Ovary (tissue), 3 donors: ENCODE results near the gene SIRT2.

ENCODE experiments used
- EP300 ChIP-seq: sonication (generic); formaldehyde crosslinking; IDR thresholded peaks from one replicate; pipeline ENCODE4 v1.6.1; 2017; ENCODE audit warnings: antibody characterized with exemption
- POLR2A ChIP-seq: fragments of 450-650 bp; IDR thresholded peaks from one replicate; pipeline ENCODE4 v1.6.1; 2017; ENCODE audit warnings: antibody characterized with exemption, mild to moderate bottlenecking, moderate library complexity
- TF ChIP-seq, protein P1 (sequence below), 3 donors: fragments of 450-650 bp in 2 of 3; fragments of 200-600 bp in 1 of 3; IDR thresholded peaks; one replicate each; pipeline versions ENCODE4 v1.5.1 to v1.8.0; 2016 to 2022; ENCODE audit warnings: antibody characterized with exemption in 3 of 3, mild to moderate bottlenecking in 1 of 3
- donor health status: DM: no; HTN: no; CAD: no.

DNA sequence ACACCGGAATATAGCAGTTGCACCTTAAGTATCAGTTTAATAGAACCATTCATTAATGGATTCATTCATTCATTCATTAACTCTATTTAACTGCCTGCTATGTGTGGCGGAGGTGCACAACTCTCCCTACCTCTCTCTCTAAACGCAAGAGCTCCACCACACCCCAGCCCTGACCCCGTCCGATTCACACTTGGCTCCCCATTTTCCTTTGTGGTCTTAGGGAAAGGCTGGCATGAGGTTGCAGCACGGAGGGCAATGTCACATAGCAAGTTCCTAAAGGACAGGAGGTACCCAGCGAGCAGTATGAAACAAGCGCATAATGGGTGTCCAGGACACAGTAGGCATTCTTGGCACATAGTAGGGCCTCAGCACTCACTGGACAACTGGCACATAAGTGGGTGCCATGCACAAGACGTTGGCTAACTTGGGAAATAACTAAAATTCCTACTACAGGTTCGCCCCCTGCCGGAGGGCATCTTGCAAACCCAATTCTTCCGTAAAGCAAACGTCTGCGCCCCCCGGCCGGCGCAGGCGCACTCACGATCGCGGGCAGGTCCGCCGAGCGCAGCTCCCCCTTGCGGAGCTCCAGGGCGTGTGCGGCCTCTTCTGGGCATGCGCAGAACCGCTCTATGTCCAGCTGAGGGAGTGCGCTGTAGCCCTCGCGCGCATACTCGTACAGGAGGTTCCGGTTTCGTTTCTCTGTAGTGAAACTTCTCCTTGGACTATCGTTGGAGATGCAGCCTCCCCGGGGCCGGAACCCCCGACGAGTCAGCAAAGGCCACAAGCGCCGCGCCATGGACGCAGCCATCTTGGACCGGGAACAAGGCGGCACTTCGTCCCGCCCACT lies 30.7 kb upstream of the SIRT2 start, which contains the start of gene SARS2:
- TF ChIP-seq, protein P1, sequence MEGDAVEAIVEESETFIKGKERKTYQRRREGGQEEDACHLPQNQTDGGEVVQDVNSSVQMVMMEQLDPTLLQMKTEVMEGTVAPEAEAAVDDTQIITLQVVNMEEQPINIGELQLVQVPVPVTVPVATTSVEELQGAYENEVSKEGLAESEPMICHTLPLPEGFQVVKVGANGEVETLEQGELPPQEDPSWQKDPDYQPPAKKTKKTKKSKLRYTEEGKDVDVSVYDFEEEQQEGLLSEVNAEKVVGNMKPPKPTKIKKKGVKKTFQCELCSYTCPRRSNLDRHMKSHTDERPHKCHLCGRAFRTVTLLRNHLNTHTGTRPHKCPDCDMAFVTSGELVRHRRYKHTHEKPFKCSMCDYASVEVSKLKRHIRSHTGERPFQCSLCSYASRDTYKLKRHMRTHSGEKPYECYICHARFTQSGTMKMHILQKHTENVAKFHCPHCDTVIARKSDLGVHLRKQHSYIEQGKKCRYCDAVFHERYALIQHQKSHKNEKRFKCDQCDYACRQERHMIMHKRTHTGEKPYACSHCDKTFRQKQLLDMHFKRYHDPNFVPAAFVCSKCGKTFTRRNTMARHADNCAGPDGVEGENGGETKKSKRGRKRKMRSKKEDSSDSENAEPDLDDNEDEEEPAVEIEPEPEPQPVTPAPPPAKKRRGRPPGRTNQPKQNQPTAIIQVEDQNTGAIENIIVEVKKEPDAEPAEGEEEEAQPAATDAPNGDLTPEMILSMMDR (IDR thresholded peaks at IDR 0.05), result peak; percentile 98 to 99 (median 99)
- TF ChIP-seq POLR2A, result no peak
- no peak for TF ChIP-seq EP300
